GM08714 (cell line): ENCODE data around the gene SPATA46.
"Not testable (repeated sequence)": the region's sequence is repeated elsewhere in the genome, so short reads cannot be mapped to it uniquely, and the experiment has no call there.

Experiments
- H3K4me3 ChIP-seq: fragments of 200-500 bp; sonication (Bioruptor generic); 2 replicates; pipeline ENCODE4 v1.5.1; 2014; ENCODE audit warnings: mild to moderate bottlenecking, low read length, inconsistent platforms
- ZNF274 ChIP-seq: IDR thresholded peaks from 2 replicates; pipeline ENCODE4 v1.6.1; 2012; ENCODE audit warnings: mild to moderate bottlenecking, low read depth, low read length

SPATA46 gene, protein sequence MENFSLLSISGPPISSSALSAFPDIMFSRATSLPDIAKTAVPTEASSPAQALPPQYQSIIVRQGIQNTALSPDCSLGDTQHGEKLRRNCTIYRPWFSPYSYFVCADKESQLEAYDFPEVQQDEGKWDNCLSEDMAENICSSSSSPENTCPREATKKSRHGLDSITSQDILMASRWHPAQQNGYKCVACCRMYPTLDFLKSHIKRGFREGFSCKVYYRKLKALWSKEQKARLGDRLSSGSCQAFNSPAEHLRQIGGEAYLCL

DNA sequence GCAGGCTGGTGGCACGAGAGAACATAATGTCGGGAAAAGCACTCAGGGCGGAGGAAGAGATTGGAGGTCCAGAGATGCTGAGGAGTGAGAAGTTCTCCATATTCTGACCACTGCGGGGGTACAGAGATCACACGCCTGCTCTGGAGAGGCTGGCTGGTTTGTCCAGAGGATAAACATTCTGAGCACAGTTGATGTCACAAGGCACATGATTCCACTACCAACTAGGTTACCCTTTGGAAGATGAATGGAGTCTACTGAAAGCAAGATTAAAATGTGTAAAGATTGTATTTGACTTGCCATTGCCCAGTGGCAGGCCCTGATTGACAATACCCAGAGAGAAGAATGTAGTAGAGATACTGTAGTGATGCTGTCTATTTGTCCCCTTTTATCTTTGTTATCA lies at the start of gene SPATA46:
Gene SPATA46 (minus strand): TSS at position 164 of the 400 bp plus-strand sequence. CDS start 64 bp downstream, at position 100.
- H3K4me3 ChIP-seq, result no peak within 1 kb of the TSS
- TF ChIP-seq ZNF274, result no peak

DNA sequence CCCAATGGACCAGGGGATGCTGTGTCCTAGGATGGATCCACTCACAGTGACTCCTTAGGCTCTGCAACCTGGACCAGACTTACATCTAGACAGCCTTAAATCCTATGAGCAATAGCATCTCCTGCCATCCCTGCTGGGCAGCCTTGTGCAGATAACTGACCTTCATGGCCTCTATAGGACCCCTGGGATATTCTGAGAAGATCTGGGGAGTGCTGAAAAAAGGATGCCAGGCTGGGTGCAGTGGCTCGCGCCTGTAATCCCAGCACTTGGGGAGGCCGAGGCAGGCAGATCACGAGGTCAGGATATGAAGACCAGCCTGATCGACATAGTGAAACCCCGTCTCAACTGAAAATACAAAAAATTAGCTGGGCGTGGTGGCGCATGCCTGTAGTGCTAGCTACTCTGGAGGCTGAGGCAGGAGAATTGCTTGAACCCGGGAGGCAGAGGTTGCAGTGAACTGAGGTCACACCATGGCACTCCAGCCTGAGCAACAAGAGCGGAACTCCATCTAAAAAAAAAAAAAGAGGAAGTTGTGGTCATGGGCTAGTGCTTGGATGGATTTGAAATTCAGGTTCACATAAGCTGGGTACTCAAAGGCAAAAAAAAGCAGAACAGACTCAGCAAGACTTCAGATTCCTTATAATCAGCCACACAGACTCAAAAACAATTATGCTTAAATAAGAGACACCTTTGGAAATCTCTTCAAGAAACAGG lies 46.2 kb upstream of the SPATA46 start:
- TF ChIP-seq ZNF274, result no peak

DNA sequence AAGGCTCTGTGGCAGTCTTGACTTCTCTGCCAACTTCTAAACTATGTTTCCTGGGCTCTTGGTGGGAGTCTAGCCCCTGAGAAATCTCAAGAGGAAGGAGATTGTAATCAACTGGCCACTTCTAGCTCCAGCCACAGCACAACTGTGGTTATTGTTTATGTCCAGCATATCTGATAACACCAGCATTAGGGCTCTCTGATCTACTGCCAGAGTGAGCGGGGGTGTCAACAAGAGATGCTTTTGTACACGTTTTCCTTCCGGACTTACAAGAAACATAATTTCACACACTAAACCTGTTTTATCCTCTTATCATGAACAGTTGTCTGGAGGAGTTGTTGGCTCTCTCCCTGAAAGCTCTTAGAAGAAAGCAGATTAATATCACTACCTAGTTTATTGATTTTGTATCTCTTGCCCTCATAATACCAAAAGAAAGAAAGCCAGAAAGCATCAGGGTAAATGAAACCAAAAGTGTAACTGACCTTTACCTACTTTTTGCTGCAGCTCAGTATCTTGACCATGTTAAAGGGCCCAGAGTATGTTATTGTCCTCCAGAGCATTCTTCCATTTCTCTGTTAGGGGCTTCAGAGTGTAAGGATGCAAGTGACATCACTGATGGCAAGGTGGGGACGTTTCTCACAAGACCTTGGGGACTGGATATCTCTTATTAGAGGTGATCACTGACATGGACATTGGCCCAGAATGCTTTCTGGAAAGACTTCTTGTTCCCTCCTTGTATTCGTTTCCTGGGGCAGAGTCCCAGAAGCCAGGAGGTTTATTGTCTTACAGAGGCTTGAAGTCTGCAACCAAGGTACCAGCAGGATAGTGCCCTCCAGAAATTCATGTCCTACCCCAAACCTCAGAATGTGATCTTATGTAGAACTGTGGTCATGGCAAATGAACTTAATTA lies 44.9 kb upstream of the SPATA46 start:
- no peak overlapping the region for H3K4me3 ChIP-seq
- no peak for TF ChIP-seq ZNF274

More for the DNA sequence above, 46.2 kb upstream of the SPATA46 start:
- no peak overlapping the region for H3K4me3 ChIP-seq

DNA sequence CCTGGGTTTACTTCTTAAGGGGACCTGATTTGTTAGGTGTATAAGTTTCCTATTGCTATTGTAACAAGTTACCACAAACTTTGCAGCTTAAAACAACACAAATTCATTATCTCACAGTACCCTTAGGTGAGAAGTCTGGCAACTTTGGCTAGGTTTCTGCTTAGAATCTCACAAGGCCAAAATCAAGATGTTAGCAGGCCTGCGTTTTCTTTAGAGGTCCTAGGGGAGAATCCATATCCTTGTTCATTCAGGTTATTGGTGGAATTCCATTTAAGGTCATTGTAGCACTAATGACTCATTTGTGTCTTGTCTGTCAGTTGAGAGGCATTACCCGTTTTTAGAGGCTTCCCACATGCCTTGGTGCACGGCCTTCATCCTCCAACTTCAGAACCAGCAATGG lies 43.5 kb upstream of the SPATA46 start:
- H3K4me3 ChIP-seq, result no peak overlapping the region
- TF ChIP-seq ZNF274, result no peak

DNA sequence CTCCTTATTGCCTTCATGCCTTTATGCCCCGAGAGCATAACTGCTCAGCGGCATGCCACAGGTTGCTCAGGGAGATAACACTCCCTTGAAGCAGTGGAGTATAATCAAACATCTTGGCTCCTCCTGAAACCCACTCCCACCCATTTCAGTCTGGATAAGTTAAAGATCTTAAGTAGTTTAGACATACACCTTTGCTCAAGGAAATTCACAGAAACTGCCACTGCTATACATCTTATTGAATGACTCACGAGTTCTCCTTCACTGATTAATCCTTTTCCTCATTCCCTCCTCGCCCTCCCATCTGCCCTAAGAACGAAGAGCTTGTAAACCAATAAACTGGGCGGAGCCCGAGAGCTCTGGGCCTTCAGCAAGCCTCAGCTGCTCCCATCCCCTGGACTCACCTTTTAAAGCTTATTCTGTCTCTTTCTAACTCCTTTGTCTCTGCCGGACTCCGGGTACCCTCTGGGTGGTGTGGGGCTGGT lies 42.8 kb upstream of the SPATA46 start:
- H3K4me3 ChIP-seq, result not testable (repeated sequence)

DNA sequence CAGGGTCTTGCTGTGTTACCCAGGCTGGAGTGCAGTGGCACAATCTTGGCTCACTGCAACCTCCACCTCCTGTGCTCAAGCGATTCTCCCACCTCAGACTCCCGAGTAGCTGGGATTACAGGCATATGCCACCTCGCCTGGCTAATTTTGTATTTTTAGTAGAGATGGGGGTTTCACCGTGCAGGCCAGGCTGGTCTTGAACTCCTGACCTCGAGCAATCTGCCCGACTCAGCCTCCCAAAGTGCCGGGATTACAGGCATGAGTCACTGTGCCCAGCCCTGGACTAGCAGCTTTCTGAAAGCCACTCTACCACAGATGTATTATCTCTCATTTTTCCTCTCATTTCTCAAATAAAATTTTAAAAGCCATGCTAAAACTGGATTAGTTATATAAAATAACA lies 41.9 kb upstream of the SPATA46 start:
- not testable (repeated sequence) for H3K4me3 ChIP-seq

DNA sequence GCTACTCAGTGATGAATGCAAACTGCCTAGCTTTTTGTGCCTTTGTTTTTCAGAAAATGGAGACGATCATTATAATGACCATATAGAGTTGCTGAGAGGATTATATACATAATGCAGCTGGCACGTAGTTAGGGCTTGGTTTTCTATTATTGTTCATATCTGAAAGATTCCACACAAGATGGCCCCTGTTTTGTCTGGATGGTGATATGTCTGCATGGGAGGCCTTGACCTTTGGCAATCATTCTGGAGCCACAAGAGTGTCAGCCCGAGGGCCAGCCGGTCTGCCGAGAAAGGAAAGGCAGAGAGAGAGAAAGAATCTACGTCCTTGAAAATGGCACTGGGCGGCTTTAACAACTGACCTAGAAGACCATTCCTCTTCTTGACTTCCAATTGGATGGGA lies 41.0 kb upstream of the SPATA46 start:
- H3K4me3 ChIP-seq, result no peak overlapping the region

DNA sequence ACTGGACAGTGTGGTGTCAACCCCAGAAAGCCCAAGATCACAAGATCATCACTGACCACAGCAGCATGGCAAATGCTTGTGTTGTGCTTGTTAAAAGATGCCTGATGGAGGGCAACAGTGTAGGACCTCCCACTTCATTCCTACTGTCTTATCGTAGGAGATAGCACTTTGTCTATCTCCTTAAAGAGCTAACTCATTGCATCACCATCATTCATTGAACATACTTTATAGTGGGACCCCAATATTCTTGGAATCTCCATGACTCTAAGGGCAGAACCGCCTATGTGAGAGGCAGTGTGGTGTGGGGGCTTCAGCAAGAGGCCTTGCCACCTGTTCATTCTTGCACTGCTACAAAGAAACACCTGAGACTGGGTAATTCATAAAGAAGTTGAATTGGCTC lies 40.3 kb upstream of the SPATA46 start:
- no peak overlapping the region for H3K4me3 ChIP-seq
- TF ChIP-seq ZNF274, result no peak

More for the DNA sequence above, 41.0 kb upstream of the SPATA46 start:
- TF ChIP-seq ZNF274, result no peak

DNA sequence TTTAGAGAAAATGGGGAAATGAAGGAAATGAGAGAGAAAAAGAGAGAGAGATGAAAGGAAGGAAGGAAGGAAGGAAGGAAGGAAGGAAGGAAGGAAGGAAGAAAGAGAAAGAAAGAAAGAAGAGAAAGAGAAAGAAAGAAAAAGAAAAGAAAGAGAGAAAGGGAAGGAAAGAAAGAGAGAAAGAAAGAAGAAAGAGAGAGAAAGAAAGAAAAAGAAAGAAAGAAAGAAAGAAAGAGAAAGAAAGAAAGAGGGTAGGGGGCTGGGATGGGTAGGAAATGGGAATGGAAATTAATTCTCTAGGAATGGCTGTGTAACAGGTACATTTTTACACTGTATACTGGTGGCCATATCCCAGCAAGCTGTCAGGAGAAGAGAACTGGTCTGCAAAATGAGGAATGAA lies 39.6 kb upstream of the SPATA46 start:
- no peak overlapping the region for H3K4me3 ChIP-seq
- TF ChIP-seq ZNF274, result no peak

DNA sequence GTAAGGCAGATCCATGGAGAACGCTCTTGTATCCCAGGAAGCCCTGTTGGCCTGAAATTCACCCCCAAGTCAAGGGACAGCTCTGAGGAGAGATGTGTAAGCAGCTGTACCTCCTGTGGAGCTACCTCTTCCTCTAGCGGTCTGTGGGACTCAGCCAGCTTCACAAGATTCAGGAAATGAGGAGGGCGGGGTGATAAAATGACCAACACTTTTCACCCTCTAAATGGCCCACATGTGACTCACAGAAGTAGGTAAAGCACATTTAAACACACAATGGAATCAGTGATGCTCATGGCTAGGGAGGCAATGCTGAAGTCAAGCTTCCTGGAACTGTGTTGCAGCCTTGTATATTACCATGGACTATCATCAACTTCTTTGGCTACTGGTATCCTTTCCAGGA lies 35.3 kb upstream of the SPATA46 start, which contains the start of gene SH2D1B:
Gene SH2D1B (minus strand): TSS at position 135 of the 400 bp plus-strand sequence. CDS start 120 bp downstream, at position 15.
- TF ChIP-seq ZNF274, result no peak
- H3K4me3 ChIP-seq, result no peak within 1 kb of the TSS

DNA sequence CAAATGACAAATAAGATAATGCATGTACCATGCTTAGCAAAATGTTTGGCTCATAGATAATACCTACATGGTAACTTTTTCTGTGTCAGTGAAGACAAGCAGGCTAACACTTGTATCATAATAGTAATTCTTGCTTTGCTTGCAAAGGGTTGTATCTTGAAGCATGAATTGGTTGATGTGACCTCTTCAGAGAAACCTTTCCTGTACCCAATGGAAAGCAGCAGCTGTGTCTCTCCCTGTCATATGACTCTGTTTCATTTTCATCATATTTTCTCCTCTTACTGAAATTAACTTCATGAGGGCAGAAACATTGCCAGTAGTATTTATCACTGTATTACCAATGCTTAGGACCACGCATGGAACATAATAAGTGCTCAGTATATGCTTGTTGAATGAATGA lies 30.9 kb upstream of the SPATA46 start:
- H3K4me3 ChIP-seq, result no peak overlapping the region
- TF ChIP-seq ZNF274, result no peak

DNA sequence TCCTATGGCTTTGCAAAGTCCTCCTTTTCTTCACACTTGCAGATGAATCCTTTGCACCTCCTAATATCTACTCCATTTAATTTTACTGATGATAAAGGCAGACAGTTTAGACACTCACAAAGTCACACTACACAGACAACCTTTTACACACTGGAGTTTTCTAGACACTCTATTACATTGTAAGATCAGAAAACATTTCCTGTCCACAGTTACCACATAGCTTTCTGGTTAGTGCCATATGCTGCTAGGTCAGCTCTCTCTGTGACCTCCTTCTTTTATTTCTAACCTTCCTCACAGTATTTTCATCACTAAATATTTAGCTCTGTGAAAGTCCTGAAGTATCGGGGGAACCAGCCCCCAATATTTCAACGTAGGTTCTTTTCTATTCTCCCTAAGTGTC lies 30.2 kb upstream of the SPATA46 start:
- H3K4me3 ChIP-seq, result no peak overlapping the region
- TF ChIP-seq ZNF274, result no peak

DNA sequence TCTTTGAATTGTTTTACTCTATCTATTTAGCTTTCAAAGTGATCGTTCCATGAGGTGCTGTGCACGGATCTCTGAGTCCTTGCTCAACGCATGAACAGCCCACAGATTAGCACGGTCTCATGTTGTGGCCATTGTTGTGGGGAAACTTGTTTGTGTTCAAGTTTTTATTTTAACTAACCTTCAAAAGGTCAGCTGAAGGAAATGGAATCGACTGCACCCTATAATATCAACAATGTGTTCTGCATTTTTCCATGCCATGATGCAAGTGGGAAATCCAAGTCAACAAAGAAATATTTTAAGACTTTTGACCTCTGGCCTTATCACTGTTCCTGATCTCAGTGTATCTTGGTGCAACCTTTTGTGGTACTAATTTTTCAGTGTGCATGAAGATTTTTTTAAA lies 29.1 kb upstream of the SPATA46 start:
- no peak overlapping the region for H3K4me3 ChIP-seq
- no peak for TF ChIP-seq ZNF274

DNA sequence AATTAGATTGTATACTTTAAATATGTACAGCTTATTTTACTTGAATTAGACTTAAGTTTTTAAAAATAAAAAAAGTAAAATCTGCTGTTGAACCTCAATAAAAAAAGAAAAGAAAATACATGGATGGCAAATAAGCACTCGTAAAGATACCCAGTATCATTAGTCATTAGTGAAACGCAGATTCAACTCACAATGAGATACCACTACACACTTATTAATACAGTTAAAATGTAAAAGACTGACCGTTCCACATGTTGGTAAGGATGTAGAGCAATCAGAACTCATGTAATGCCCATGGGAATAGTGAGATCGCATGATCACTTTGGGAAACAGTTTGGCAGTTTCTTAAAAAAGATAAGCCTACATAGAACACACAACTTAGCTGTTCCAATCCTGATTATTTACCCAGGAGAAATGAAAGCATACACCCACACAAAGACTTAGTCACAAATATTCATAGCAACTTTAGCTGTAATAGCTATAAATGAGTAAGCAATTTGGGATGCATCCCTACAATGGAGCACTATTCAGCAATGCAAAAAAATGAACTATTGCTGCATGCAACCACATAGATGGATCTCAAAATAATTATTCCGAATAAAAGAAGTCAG lies 28.0 kb upstream of the SPATA46 start:
- no peak for TF ChIP-seq ZNF274
- H3K4me3 ChIP-seq, result no peak overlapping the region

DNA sequence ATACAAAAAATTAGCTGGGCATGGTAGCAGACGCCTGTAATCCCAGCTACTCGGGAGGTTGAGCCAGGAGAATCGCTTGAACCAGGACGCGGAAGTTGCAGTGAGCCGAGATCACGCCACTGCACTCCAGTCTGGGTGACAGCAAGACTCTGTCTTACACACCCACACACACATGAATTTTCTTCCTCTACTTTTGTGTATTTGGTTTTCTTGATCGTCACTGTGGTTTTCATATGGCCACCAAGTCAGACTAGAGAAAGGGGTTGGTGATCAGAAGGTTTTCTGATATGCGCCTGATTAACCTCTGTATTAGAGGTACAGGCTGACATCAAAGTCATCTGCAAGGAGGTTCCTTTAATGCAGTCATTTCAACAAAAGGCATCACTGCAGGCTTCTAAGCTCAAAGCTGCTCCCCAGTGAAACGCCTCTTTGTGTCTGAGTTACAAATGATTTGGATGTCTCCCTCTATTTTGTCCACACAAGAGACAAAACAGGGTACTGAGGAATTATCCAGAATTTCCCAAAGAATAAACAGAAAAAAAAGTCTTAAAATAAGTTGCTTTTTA lies 24.2 kb upstream of the SPATA46 start:
- H3K4me3 ChIP-seq, result no peak overlapping the region
- TF ChIP-seq ZNF274, result no peak
